Loucy (cell line): ENCODE measurements around the gene NCR3LG1.

Experiments used
- H2AFZ ChIP-seq: fragments of 200-600 bp; sonication (generic); 2 replicates; pipeline ENCODE4 v1.6.0; 2016; ENCODE audit warnings: antibody characterized with exemption, mild to moderate bottlenecking, low read length, moderate library complexity
- H3F3A ChIP-seq: fragments of 200-600 bp; 2 replicates; pipeline ENCODE4 v1.6.0; 2016; ENCODE audit warnings: antibody characterized with exemption, low read depth, mild to moderate bottlenecking
- H3K27me3 ChIP-seq: fragments of 200-600 bp; sonication (generic); 2 replicates; pipeline ENCODE4 v1.6.1; 2014; ENCODE audit warnings: low read length, mild to moderate bottlenecking; ENCODE audit not compliant: insufficient read depth, poor library complexity, severe bottlenecking
- H3K36me3 ChIP-seq: fragments of 200-600 bp; sonication (generic); 2 replicates; pipeline ENCODE4 v1.6.1; 2016; ENCODE audit warnings: low read length; ENCODE audit not compliant: insufficient read depth
- H3K4me1 ChIP-seq: fragments of 200-600 bp; sonication (generic); 2 replicates; pipeline ENCODE4 v1.5.1; 2014; ENCODE audit warnings: low read length, mild to moderate bottlenecking; ENCODE audit not compliant: insufficient read depth, poor library complexity, severe bottlenecking
- H3K4me2 ChIP-seq: fragments of 200-600 bp; sonication (generic); 2 replicates; pipeline ENCODE4 v1.6.0; 2014; ENCODE audit warnings: antibody characterized with exemption, low read length, low read depth, mild to moderate bottlenecking; ENCODE audit not compliant: poor library complexity, severe bottlenecking
- H3K4me3 ChIP-seq: fragments of 200-600 bp; sonication (generic); 2 replicates; pipeline ENCODE4 v1.5.1; 2014; ENCODE audit warnings: low read length, mild to moderate bottlenecking, mixed read lengths; ENCODE audit not compliant: poor library complexity, severe bottlenecking
- H3K79me2 ChIP-seq: fragments of 200-600 bp; sonication (generic); 2 replicates; pipeline ENCODE4 v1.6.1; 2014; ENCODE audit warnings: low read length; ENCODE audit not compliant: insufficient read depth
- H3K9ac ChIP-seq: fragments of 200-600 bp; sonication (generic); 2 replicates; pipeline ENCODE4 v1.6.0; 2014; ENCODE audit warnings: mild to moderate bottlenecking, low read depth, low read length, moderate library complexity; ENCODE audit not compliant: poor library complexity, severe bottlenecking
- H3K9me2 ChIP-seq: fragments of 200-600 bp; sonication (generic); replicated peaks from 2 replicates; pipeline ENCODE4 v1.6.1; 2016; ENCODE audit warnings: low read depth, low read length, mixed read lengths
- H3K9me3 ChIP-seq: fragments of 200-600 bp; sonication (generic); 2 replicates; pipeline ENCODE4 v1.6.1; 2014; ENCODE audit warnings: mild to moderate bottlenecking, antibody characterized with exemption, low read length, low read depth; ENCODE audit not compliant: insufficient read depth
- H4K20me1 ChIP-seq: fragments of 200-600 bp; sonication (generic); 2 replicates; pipeline ENCODE4 v1.6.0; 2014; ENCODE audit warnings: antibody characterized with exemption, low read length, mild to moderate bottlenecking; ENCODE audit not compliant: insufficient read depth, poor library complexity, severe bottlenecking
- EZH2phosphoT487 ChIP-seq: fragments of 200-600 bp; IDR thresholded peaks from 2 replicates; pipeline ENCODE4 v1.6.1; 2018; ENCODE audit warnings: antibody characterized with exemption, mild to moderate bottlenecking, moderate library complexity, borderline replicate concordance
- TF ChIP-seq, protein P1 (sequence below): fragments of 200-600 bp; sonication (generic); conservative IDR thresholded peaks from 2 replicates; pipeline ENCODE4 v1.5.1; 2014; ENCODE audit warnings: mild to moderate bottlenecking, antibody characterized with exemption, low read length

Gene NCR3LG1

DNA sequence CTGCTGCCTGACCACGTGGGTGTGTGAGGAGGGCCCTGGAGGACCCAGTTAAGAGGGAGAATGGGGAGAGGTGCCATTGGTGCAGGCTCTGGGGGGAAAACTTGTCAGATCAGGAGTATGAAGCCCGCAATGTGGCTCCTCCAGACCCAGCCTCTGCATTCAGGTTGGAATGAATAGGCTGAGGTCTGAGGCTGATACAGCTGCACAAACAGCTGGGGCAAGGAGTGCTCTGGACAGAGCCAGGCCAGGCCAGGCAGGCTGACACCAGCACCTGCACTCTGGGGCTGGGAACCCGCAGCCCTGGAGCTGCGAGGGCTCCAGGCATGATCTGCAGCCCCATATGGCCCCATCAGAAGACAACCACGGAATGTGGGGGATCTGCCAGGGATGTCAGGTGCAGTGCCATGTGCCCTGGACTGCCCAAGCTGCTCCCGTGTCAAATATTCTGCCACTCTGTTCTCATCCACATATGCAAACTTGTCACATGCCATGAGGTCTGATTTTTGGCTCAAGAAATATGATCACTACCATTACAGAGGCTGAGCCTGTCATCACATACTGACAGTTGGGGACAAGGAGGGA is 64.0 kb downstream of the NCR3LG1 start:
- H3K4me1 ChIP-seq, result no peaks in the 10 kb centered on the region

DNA sequence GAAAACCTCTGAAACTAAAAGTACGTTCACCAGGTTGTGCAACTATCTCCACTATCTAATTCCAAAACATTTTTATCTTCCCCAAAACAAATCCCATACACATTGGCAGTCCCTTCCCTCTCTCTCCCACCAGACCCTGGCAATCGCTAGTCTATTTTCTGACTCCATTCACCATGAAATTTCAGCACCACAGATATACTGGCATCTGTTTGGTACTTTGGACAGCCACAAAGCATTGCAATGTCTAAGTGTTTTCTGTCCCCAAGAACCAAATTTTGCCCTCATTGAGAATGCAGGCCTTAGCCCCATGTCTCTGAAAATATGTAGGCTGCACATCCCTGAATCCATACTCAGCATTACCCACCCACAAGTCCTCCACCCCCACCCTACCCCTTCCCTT is 64.9 kb downstream of the NCR3LG1 start:
- no peak overlapping the region for H3K4me2 ChIP-seq
- H3K27me3 ChIP-seq, result peaks cover 18% of the 10 kb centered on the region
- H3K79me2 ChIP-seq, result no peaks in the 10 kb centered on the region
- no peak overlapping the region for H2AFZ ChIP-seq
- no peak overlapping the region for H3K4me3 ChIP-seq
- no peaks in the 10 kb centered on the region for H3K9me2 ChIP-seq
- H3K9me3 ChIP-seq, result no peaks in the 10 kb centered on the region
- no peaks in the 10 kb centered on the region for H3K4me1 ChIP-seq
- no peaks in the 10 kb centered on the region for H3K36me3 ChIP-seq
- H3K9ac ChIP-seq, result no peak overlapping the region
- no peaks in the 10 kb centered on the region for H3F3A ChIP-seq
- no peaks in the 10 kb centered on the region for H4K20me1 ChIP-seq
- TF ChIP-seq EZH2phosphoT487, result no peak
- TF ChIP-seq, protein P1, sequence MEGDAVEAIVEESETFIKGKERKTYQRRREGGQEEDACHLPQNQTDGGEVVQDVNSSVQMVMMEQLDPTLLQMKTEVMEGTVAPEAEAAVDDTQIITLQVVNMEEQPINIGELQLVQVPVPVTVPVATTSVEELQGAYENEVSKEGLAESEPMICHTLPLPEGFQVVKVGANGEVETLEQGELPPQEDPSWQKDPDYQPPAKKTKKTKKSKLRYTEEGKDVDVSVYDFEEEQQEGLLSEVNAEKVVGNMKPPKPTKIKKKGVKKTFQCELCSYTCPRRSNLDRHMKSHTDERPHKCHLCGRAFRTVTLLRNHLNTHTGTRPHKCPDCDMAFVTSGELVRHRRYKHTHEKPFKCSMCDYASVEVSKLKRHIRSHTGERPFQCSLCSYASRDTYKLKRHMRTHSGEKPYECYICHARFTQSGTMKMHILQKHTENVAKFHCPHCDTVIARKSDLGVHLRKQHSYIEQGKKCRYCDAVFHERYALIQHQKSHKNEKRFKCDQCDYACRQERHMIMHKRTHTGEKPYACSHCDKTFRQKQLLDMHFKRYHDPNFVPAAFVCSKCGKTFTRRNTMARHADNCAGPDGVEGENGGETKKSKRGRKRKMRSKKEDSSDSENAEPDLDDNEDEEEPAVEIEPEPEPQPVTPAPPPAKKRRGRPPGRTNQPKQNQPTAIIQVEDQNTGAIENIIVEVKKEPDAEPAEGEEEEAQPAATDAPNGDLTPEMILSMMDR, result no peak

More for the DNA sequence above, 64.0 kb downstream of the NCR3LG1 start:
- H4K20me1 ChIP-seq, result no peaks in the 10 kb centered on the region
- peaks cover 9% of the 10 kb centered on the region for H3K27me3 ChIP-seq
- H3K4me2 ChIP-seq, result no peak overlapping the region
- no peaks in the 10 kb centered on the region for H3F3A ChIP-seq
- H3K79me2 ChIP-seq, result no peaks in the 10 kb centered on the region
- TF ChIP-seq EZH2phosphoT487, result no peak
- TF ChIP-seq, protein P1, result no peak
- H3K36me3 ChIP-seq, result no peaks in the 10 kb centered on the region
- no peaks in the 10 kb centered on the region for H3K9me2 ChIP-seq
- H3K4me3 ChIP-seq, result no peak overlapping the region
- no peaks in the 10 kb centered on the region for H3K9me3 ChIP-seq
- no peak overlapping the region for H3K9ac ChIP-seq
- H2AFZ ChIP-seq, result no peak overlapping the region

DNA sequence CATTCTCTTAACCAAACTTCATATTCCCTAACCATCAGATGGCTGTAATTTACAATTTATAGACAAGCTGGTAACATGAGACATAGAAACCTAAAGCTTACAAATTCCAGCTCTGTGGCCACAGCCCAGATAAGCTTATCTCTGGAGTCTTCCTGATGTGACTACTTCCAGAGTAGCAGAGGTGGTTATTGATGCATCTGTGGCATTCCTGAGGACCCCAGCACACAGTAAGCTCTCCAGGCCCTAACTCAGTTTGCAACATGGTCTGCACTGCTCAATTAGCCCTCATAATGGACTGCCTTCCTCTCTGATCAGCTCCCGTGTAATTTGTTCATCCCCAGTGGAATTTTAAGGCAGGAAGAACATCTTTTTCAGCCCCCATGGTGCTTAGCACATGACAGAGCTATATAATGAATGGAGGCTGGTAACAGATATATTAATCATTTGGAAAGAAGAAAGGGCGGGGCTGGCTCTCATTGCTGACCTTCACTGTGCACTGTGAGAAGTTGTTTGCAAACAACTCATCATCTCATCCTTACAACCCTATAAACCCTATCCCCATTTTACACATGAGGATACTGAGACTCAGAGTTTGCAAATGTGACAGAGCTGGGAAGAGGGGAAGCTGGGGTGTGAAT is 67.0 kb downstream of the NCR3LG1 start:
- H3F3A ChIP-seq, result no peaks in the 10 kb centered on the region
- H3K9me3 ChIP-seq, result no peaks in the 10 kb centered on the region
- no peak overlapping the region for H3K4me3 ChIP-seq
- H4K20me1 ChIP-seq, result no peaks in the 10 kb centered on the region
- no peaks in the 10 kb centered on the region for H3K9me2 ChIP-seq
- H2AFZ ChIP-seq, result no peak overlapping the region
- TF ChIP-seq EZH2phosphoT487, result no peak
- TF ChIP-seq, protein P1, result no peak
- H3K79me2 ChIP-seq, result no peaks in the 10 kb centered on the region
- H3K4me2 ChIP-seq, result no peak overlapping the region
- H3K9ac ChIP-seq, result no peak overlapping the region
- no peaks in the 10 kb centered on the region for H3K4me1 ChIP-seq
- H3K36me3 ChIP-seq, result no peaks in the 10 kb centered on the region
- H3K27me3 ChIP-seq, result peaks cover 18% of the 10 kb centered on the region
